CD4-positive, alpha-beta T cell treated with Interleukin-6 at 100 ng/mL for 8 hours (primary cell): Measurements from ENCODE around the gene RNF220.

Experiments
- DNase-seq: peaks from one replicate; pipeline ENCODE4 v3.0.0-alpha.2; 2020; ENCODE audit warnings: mixed read lengths, low spot score

The RNF220 gene

DNA sequence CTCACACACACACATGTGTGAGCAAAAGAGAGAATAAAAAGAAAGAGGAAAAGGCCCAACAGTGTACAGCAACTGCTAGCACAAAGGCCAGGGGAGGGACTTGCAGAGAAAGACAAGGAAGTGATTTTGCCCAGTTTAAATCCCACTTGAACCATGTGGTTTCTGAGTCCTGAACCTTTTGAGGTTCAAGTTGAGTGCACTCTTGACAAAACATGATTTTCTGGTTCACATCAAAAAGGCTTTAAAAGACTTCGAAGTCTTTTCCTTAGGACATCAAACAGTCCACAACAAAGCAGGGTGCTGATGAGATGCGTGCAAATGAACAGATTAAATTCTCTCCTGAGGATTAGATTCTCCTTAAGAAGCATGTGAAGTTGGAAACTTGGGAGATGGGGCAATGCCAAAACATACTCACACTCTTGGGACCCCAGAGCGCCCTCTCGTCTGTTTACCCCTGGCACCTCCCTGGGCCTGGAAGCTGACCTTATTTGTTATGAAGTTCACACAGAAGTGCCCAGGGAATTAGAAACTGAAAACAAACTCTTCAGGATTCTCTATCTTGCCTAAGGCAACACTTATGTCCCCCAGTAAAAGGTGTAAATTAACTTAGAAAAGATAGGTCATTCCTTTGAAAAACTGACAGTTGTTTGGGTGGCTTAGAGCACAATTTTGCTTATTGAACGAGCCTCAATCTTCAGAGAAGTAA lies 31.5 kb downstream of the RNF220 start:
- no peak for DNase-seq

DNA sequence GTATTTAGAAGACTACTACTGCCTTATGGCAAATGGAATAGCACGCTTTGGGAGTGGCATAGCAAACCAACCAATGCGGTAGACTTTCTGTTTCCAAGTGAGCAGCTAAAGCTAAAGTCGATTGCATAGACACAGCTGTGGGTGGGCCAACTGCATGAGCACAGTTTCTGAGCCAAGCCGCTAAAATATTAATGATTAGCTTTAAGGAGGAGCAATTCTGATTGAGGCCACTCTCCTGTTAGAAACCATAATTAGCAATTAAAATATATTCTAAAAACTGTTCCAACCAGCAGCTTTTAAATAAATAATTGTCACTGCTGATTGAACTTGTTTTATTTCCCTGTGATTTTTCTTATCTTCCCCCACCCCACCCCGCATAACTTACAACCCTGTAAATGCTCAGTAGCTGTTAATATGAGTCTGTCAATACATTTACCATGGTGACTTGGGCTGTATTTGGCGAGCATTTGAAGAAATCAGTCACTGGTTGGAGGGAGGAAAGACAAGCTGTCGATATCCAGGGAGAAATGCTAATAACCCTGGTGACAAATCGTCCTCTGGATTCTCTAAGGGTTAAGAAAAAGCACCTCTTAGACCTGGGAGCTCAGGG lies 32.2 kb downstream of the RNF220 start:
- no peak for DNase-seq

GRCh38 chr1:44442791-44443190 lies 37.7 kb downstream of the RNF220 start:
- DNase-seq, result no peak

DNA sequence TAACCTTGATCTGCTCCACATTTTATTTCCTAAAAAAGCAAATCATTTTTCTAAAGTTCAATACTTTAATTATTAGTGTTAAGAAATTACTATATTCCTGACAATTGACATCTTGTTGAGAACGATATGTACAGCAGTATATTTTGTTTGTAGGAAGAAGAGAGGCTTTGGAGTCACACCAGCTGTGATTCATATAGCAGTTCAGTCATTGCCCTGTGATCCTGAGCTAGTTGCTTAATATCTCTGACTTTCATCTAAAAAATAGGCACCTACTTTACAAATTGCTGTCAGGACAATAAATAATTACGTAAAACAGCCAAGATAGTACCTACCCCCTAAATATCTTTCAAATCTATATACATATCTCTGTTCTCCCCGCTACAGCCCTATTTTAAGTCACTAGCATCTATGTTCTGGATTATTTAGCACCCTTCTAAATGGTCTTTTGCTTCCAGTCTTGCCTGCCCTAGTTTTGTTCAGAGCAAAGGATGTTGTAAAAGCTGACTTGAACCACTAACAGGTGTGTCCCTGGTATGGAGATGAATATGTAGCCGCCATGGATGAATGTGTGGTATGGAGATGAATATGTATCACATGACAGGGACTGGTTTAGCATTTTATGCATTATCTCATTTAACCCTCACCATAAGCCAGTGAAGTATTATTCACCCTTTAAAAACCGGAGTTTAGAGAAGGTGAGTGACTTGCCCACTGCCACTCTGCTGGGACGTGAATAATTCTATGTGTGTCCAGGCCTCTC lies 42.2 kb downstream of the RNF220 start:
- no peak for DNase-seq

GRCh38 chr1:44453798-44454349 lies 48.8 kb downstream of the RNF220 start:
- no peak for DNase-seq

DNA sequence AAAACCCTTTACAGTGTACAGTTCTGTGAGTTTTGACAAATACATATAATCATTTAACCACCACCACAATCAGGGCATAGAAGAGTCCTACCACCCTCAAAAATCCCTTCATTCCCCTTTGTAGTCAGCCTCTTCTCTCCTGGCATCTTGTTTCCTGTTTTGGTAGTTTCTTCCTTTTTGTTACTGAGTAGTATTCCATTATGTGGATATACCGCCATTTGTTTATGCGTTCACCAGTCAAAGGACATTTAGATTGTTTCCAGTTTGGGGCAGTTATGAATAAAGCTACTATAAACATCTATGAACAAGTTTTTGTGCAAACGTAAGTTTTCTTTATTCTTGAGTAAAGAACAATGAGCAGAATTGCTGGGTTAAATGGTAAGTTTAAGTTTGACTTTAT lies 49.6 kb downstream of the RNF220 start:
- no peak for DNase-seq

DNA sequence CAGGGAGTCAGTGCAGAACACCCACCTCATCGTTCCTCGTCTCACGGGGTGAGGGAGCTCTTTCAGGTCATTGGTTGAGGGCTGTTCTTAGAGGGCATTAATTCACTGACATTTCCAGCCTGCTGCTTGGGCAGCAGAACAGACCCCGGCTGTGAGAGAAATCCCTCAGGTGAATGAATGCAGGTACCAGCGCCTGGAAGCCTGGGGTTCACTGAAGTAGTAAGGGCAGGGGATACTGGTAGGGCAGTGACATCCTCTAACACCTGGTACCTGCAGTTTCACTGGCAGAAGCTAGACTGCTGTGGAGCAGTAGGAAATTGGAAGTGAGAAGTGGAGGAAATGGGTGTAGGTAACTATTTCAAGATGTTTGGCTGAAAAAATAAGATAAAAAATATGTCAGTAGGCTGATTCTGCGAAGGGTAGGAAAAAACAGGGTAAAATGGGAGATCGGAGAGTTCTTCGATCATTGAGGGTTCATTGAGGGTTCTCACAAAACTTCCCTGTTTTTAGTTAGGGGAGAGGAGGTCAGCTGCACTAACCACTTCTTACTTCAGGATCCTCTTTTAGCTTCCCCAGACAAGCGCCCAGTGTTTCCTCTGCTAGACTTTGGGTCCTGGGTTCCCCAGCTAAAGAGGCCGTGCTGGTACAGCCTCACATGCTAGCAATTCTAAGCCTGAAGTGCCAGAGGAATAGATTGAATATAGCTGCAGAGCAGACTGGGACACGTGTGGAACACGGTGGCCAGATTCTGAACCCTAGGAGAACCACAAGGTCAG lies 55.2 kb downstream of the RNF220 start:
- DNase-seq, result no peak

GRCh38 chr1:44464361-44464760 lies 59.3 kb downstream of the RNF220 start:
- DNase-seq, result no peak

DNA sequence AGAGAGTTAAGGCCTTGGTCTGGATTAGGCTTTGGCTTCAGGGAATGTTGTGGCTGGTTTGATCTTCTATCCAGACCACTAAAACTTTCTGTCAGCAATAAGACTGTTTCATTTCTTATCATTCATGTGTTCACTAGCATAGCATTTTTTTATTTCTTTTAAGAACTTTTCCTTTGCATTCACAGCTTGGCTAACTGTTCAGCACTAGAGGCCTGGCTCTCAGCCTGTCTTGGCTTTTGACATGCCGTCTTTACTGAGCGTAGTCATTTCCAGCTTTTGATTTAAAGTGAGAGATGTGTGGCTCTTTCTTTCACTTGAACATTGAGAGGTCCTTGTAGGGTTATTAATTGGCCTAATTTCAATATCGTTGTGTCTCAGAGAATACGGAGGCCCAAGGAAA lies 62.5 kb downstream of the RNF220 start:
- no peak for DNase-seq

DNA sequence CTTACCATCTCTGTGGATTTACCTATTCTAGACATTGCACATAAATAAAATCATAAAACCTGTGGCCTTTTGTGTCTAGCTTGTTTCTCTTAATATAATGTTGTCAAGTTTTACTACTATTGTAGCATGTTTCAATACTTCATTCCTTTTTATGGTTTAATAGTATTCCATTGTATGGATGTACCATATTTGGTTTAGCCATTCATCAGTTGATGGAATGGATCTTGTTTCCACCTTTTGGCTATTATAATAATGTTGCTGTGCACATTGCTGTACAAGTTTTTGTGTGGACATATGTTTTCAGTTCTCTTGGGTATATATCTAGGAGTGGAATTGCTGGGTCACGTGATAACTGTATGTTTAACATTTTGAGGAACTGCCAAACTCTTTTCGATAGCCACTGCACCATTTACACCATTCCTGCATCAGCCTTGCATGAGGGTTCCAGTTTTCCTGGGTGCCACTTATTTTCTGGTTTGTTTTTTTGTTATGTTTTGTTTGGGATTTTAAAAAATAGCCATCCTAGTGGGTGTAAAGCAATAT lies 66.9 kb downstream of the RNF220 start:
- no peak for DNase-seq

- no peak for DNase-seq
These were observed 67.8 kb downstream of the RNF220 start for GRCh38 chr1:44472620-44473525.

DNA sequence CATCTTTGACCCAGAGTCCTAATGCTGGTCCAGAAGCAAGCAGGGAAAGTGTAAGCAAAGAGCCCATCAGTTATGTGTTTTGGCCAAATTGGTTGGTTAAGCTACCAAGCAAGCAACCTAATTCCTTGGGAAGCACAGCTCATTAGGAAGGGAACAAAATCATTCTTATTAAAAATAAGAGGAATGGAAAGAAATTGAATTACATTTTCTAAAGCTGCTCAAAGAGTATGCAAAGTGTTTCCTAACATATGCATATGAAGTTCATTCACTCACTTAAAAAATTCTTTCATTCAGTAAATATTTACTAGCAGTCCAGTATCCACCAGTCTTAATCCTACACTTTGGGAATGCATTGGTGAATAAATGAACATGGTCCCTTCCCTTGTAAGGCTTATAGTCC lies 71.8 kb downstream of the RNF220 start:
- DNase-seq, result no peak

DNA sequence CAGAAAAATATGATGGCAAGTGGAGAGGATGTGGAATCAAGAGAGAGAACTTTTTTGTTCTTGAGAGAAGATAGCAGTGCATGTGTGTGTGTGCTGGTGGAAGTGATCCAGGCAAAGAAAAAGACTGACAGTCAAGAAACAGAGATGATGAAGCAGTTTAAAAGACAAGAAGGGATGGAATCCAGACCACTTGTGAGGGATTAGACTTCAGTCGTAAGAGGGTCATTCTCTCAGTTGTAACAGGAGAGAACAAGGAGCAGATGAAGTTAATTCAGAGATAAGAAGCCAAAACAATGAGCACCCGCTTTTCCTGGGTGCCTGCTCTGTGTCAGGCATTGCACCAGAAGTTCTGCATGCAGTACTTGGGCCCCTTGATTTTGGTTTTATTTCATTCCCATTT lies 76.6 kb downstream of the RNF220 start:
- DNase-seq, result no peak

GRCh38 chr1:44483089-44483874 lies 78.2 kb downstream of the RNF220 start:
- DNase-seq, result no peak

DNA sequence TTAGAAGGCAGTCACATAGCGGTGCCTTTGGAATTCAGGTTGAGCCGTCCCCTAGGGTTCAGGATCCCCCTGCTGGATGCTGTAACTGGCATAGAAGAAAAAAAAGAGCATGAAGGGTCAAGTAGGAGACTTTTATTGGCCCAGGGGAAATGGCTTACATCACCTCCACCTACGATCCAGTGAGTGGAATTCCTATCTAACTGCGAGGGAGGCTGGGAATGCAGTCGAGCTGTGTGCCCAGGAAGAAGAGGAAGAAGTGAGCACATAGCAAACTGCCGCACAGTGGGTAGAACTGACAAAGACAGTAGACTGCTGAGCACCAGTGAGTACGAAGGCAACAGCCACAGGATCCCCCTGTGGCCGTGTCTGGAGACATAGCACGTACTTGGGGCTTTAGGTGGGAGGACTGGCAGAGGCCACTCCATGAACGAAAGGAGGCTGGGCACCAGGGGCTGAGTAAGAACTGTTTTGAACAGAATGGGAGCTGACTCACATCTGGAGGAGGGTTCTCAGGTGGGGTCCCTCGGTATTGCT lies 79.2 kb downstream of the RNF220 start:
- no peak for DNase-seq

DNA sequence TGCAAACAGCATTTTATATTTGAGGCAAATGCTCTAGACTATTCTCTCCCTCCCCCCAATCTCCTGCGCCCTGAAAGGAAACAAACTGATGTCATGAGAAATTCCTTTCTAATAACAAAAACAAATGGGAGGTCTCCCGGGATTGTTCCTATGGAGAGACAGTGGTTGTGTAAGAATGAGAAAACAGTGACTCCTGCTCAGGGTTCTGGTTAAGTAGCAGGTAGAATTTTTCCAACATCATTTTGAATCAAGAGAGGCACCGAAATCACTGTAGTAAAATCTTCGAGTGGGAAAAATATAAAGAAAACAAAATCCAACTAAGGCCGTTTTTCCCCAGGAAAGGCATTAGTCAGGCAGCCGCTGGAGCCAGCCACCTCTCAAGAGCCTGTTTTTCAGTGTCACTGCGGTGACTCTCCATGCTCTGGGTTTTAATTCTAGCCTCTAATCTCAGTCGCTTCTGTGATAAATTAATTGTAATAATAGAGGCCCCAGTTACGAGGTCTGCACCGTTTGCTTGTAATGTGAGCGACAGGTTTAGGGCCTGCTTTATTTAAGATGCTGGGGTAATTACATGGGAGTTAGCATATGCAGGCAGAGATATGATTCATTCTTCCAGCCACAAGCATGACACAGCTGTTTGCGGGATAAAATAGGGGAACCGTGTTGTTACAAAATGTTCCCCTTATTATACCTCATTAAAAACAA lies 80.3 kb downstream of the RNF220 start:
- DNase-seq, result no peak

- no peak for DNase-seq
These were observed 80.9 kb downstream of the RNF220 start for GRCh38 chr1:44485934-44486460.

DNA sequence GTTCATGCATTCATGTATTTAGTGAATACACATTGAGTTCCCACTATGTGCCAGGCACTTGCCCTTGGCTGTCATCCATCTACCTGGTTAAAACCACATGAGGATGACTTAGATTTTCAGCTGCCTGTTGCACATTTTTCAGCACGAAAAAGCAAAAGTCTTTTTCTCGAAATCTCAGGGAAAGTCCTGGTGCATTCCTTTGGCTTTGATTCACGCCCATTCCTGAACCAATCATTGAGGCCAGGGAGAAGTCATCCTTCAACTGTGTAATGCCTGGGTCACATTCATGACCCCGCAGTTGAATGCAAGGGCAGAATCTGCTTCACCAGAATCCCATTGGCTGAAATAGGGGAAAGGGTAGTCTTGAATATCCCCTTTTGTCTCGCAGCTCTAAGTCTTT lies 84.4 kb downstream of the RNF220 start:
- DNase-seq, result no peak
